DND-41 (cell line): ENCODE measurements around the gene CDC25A.
A peak's percentile ranks its signal among the peaks of the same experiment; 100 is the strongest.

Experiments
- ATAC-seq: fragments of 200-7000 bp; cut with Tn5 transposase; 3 replicates; pipeline ENCODE4 v1.9.1; 2021; ENCODE audit warnings: low read depth; ENCODE audit not compliant: insufficient read depth
- DNase-seq: peaks from one replicate; pipeline ENCODE4 v3.0.0-alpha.2; 2020
- H2AFZ ChIP-seq: 2 replicates; pipeline ENCODE4 v1.6.0; 2012; ENCODE audit warnings: low read depth, low read length
- H3K27ac ChIP-seq: 2 replicates; pipeline ENCODE4 v1.5.1; 2012; ENCODE audit warnings: low read length, inconsistent platforms
- H3K27me3 ChIP-seq: fragments of 200-600 bp; sonication (generic); 2 replicates; pipeline ENCODE4 v1.6.0; 2012; ENCODE audit warnings: low read length, mild to moderate bottlenecking, inconsistent platforms; ENCODE audit not compliant: insufficient read depth, poor library complexity
- H3K36me3 ChIP-seq: 2 replicates; pipeline ENCODE4 v1.5.1; 2012; ENCODE audit warnings: low read length, inconsistent platforms; ENCODE audit not compliant: insufficient read depth
- H3K4me1 ChIP-seq: 2 replicates; pipeline ENCODE4 v1.5.1; 2012; ENCODE audit warnings: mild to moderate bottlenecking, low read length; ENCODE audit not compliant: insufficient read depth
- H3K4me2 ChIP-seq: 2 replicates; pipeline ENCODE4 v1.6.0; 2012; ENCODE audit warnings: mild to moderate bottlenecking, moderate library complexity, low read length, inconsistent platforms; ENCODE audit not compliant: insufficient read depth
- H3K4me3 ChIP-seq, 2 experiments: fragments of 200-600 bp in 1 of 2; shearing (Covaris generic) in 1 of 2; 2 replicates each; pipeline ENCODE4 v1.5.1; 2012 to 2016; ENCODE audit warnings: inconsistent platforms in 2 of 2, low read length in 2 of 2, mild to moderate bottlenecking in 2 of 2, low read depth in 1 of 2, moderate library complexity in 1 of 2
- H3K79me2 ChIP-seq: 2 replicates; pipeline ENCODE4 v1.6.0; 2012; ENCODE audit warnings: low read length, inconsistent platforms; ENCODE audit not compliant: insufficient read depth
- H3K9ac ChIP-seq: 2 replicates; pipeline ENCODE4 v1.6.0; 2012; ENCODE audit warnings: low read depth, mild to moderate bottlenecking, inconsistent platforms, low read length, moderate library complexity
- H3K9me3 ChIP-seq: 2 replicates; pipeline ENCODE4 v1.5.1; 2012; ENCODE audit warnings: low read length, moderate library complexity, mild to moderate bottlenecking, inconsistent platforms; ENCODE audit not compliant: insufficient read depth, severe bottlenecking
- H4K20me1 ChIP-seq: 2 replicates; pipeline ENCODE4 v1.6.0; 2012; ENCODE audit warnings: low read length; ENCODE audit not compliant: insufficient read depth
- CTCF ChIP-seq: IDR thresholded peaks from 2 replicates; pipeline ENCODE4 v1.5.1; 2012; ENCODE audit warnings: borderline replicate concordance, low read length, moderate library complexity, mild to moderate bottlenecking; ENCODE audit not compliant: poor library complexity, severe bottlenecking; ENCODE audit errors: extremely low read depth
- EZH2 ChIP-seq: IDR thresholded peaks from 3 replicates; pipeline ENCODE4 v1.6.1; 2012; ENCODE audit warnings: borderline replicate concordance, low read depth, mild to moderate bottlenecking, moderate library complexity, low read length, inconsistent platforms; ENCODE audit not compliant: severe bottlenecking

The CDC25A gene

GRCh38 chr3:48187579-48188265, 495 bp downstream of the CDC25A start:
- Histone ChIP-seq H3K36me3 (peaks cover 49% of the 10 kb centered on the region), H3K4me2 (peak overlapping the region; percentile 78), H2AFZ (peak overlapping the region; percentile 69), H3K27ac (peak overlapping the region; percentile 83), H3K4me1 (peaks cover 49% of the 10 kb centered on the region), H3K9ac (peak overlapping the region; percentile 97), H3K4me3 (peak overlapping the region; percentile 62 to 69), H3K79me2 (peaks cover 59% of the 10 kb centered on the region), H3K9me3 (no peaks in the 10 kb centered on the region), H3K27me3 (no peaks in the 10 kb centered on the region), H4K20me1 (peaks cover 37% of the 10 kb centered on the region)
- peak; percentile 23 for ATAC-seq
- DNase-seq: peak; percentile 32
- TF ChIP-seq CTCF (peak; percentile 2), EZH2 (no peak)

- peaks cover 54% of the 10 kb centered on the region for H3K4me1 ChIP-seq
- H3K9ac ChIP-seq: peak overlapping the region; percentile 97
- H3K36me3 ChIP-seq: peaks cover 54% of the 10 kb centered on the region
- H3K27ac ChIP-seq: peak overlapping the region; percentile 83
- peak overlapping the region; percentile 78 for H3K4me2 ChIP-seq
- DNase-seq (no peak), ATAC-seq (no peak)
- peak overlapping the region; percentile 69; the same call in 1 of the 2 replicates for H2AFZ ChIP-seq
- H3K27me3 ChIP-seq: no peaks in the 10 kb centered on the region
- TF ChIP-seq CTCF (no peak), EZH2 (no peak)
- peaks cover 64% of the 10 kb centered on the region for H3K79me2 ChIP-seq
- H4K20me1 ChIP-seq: peaks cover 42% of the 10 kb centered on the region
- H3K4me3 ChIP-seq: peak overlapping the region; percentile 62 to 69
- no peaks in the 10 kb centered on the region for H3K9me3 ChIP-seq
Measured at GRCh38 chr3:48187301-48187578, 977 bp downstream of the CDC25A start.

- peaks cover 59% of the 10 kb centered on the region for H3K36me3 ChIP-seq
Measured at GRCh38 chr3:48186631-48187300, 1.5 kb downstream of the CDC25A start.

More at GRCh38 chr3:48186631-48187300, 1.5 kb downstream of the CDC25A start:
- DNase-seq: no peak
- Histone ChIP-seq H3K4me1 (peaks cover 58% of the 10 kb centered on the region), H3K4me2 (peak overlapping the region; percentile 78), H3K79me2 (peaks cover 69% of the 10 kb centered on the region), H3K27ac (peak overlapping the region; percentile 83), H3K9ac (peak overlapping the region; percentile 97), H3K27me3 (no peaks in the 10 kb centered on the region), H4K20me1 (peaks cover 46% of the 10 kb centered on the region), H3K9me3 (no peaks in the 10 kb centered on the region), H3K4me3 (peak overlapping the region; percentile 62 to 69), H2AFZ (peak overlapping the region; percentile 69; the same call in 1 of the 2 replicates)
- TF ChIP-seq EZH2 (no peak), CTCF (no peak)
- ATAC-seq: no peak
